ENCODE data around the gene HIGD1C.

HIGD1C gene

DNA sequence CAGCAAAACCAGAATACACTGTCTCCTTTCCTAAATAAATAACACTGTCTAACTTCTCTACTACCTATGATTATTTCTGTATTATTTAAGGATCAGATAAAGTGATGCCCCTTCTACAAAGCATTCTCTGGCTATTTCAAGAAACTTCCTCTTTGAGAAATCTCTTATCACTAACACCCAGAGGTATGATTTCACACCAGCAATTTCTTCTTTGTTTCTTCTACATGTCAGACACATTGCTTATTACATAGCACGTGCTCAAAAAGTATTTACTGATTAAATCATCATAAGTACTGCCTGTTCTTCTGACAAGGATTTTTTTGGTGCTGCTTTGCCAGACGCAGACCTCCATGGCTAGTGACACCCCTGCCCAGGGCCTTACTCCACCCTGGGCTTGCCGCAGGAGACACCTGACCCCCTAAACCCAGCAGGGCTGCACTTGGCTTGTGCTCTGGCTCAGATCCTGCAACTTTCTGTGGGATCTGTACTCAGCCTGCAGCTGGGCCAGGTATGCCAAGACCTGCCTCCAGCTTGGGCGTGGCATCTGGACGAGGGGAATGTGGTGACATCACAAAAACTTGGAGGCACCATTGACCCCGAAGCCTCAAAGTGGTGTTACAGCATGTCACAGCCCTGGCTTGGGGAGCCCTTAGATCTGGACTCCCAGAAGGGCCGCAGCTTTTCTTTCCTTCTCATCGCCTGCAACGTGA is 15.4 kb upstream of the HIGD1C start:
- no peak for TF ChIP-seq ESRRG (CRISPR knock-in tag; IDR thresholded peaks at IDR 0.05)
- TF ChIP-seq, protein P1, sequence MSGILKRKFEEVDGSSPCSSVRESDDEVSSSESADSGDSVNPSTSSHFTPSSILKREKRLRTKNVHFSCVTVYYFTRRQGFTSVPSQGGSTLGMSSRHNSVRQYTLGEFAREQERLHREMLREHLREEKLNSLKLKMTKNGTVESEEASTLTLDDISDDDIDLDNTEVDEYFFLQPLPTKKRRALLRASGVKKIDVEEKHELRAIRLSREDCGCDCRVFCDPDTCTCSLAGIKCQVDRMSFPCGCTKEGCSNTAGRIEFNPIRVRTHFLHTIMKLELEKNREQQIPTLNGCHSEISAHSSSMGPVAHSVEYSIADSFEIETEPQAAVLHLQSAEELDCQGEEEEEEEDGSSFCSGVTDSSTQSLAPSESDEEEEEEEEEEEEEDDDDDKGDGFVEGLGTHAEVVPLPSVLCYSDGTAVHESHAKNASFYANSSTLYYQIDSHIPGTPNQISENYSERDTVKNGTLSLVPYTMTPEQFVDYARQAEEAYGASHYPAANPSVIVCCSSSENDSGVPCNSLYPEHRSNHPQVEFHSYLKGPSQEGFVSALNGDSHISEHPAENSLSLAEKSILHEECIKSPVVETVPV (CRISPR knock-in tag; IDR thresholded peaks at IDR 0.05), result no peak
- no peak for TF ChIP-seq PPARA (CRISPR knock-in tag; IDR thresholded peaks at IDR 0.05; ENCODE audit: borderline replicate concordance)
- TF ChIP-seq ZFP30 (CRISPR knock-in tag; IDR thresholded peaks at IDR 0.05), result no peak
- no peak for TF ChIP-seq SNAI2 (CRISPR knock-in tag; IDR thresholded peaks at IDR 0.05)
- no peak for TF ChIP-seq ISL1 (CRISPR knock-in tag; IDR thresholded peaks at IDR 0.05)
- TF ChIP-seq TOX (CRISPR knock-in tag; IDR thresholded peaks at IDR 0.05; ENCODE audit: borderline replicate concordance), result no peak
- TF ChIP-seq ZNF70 (CRISPR knock-in tag; IDR thresholded peaks at IDR 0.05), result no peak
- TF ChIP-seq BACH2 (CRISPR knock-in tag; IDR thresholded peaks at IDR 0.05; ENCODE audit: borderline replicate concordance), result no peak
- TF ChIP-seq OSR1 (CRISPR knock-in tag; IDR thresholded peaks at IDR 0.05), result no peak
- ATAC-seq, result no peak

DNA sequence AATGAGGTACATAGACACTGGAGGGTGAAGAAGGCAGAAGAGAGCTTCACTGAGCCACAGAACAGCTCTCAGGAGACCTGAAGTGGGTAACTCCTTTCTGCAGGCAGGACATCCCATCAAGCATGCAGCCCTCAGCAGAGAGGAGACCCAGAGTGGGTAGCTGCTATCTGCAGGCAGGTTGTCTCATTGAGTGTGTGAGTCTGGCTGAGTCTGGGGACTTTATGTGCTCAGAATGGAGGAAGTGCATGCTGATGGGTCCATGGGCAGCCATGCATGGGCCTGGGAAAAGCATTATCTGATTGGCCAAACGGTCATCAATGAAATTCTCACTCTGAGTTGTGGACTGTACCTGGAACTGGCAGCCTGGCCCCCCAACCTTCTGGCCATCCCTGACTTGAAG is 14.7 kb upstream of the HIGD1C start:
- TF ChIP-seq ZC3H10 (CRISPR knock-in tag; IDR thresholded peaks at IDR 0.05) (no peak), TCF4 (CRISPR knock-in tag; IDR thresholded peaks at IDR 0.05; ENCODE audit: borderline replicate concordance) (no peak), TOX (CRISPR knock-in tag; IDR thresholded peaks at IDR 0.05; ENCODE audit: borderline replicate concordance) (no peak), PPARA (CRISPR knock-in tag; IDR thresholded peaks at IDR 0.05; ENCODE audit: borderline replicate concordance) (no peak), GLIS3 (CRISPR knock-in tag; IDR thresholded peaks at IDR 0.05) (no peak), ZNF70 (CRISPR knock-in tag; IDR thresholded peaks at IDR 0.05) (no peak), ZFP30 (CRISPR knock-in tag; IDR thresholded peaks at IDR 0.05) (no peak), RARB (CRISPR knock-in tag; IDR thresholded peaks at IDR 0.05) (no peak), CSDC2 (CRISPR knock-in tag; IDR thresholded peaks at IDR 0.05) (no peak)
- TF ChIP-seq, protein P2, sequence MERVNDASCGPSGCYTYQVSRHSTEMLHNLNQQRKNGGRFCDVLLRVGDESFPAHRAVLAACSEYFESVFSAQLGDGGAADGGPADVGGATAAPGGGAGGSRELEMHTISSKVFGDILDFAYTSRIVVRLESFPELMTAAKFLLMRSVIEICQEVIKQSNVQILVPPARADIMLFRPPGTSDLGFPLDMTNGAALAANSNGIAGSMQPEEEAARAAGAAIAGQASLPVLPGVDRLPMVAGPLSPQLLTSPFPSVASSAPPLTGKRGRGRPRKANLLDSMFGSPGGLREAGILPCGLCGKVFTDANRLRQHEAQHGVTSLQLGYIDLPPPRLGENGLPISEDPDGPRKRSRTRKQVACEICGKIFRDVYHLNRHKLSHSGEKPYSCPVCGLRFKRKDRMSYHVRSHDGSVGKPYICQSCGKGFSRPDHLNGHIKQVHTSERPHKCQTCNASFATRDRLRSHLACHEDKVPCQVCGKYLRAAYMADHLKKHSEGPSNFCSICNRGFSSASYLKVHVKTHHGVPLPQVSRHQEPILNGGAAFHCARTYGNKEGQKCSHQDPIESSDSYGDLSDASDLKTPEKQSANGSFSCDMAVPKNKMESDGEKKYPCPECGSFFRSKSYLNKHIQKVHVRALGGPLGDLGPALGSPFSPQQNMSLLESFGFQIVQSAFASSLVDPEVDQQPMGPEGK (CRISPR knock-in tag; IDR thresholded peaks at IDR 0.05; ENCODE audit: borderline replicate concordance), result no peak
- TF ChIP-seq, protein P3, sequence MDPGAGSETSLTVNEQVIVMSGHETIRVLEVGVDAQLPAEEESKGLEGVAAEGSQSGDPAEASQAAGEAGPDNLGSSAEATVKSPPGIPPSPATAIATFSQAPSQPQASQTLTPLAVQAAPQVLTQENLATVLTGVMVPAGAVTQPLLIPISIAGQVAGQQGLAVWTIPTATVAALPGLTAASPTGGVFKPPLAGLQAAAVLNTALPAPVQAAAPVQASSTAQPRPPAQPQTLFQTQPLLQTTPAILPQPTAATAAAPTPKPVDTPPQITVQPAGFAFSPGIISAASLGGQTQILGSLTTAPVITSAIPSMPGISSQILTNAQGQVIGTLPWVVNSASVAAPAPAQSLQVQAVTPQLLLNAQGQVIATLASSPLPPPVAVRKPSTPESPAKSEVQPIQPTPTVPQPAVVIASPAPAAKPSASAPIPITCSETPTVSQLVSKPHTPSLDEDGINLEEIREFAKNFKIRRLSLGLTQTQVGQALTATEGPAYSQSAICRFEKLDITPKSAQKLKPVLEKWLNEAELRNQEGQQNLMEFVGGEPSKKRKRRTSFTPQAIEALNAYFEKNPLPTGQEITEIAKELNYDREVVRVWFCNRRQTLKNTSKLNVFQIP (CRISPR knock-in tag; IDR thresholded peaks at IDR 0.05; ENCODE audit: borderline replicate concordance, low read depth), result no peak
- no peak for ATAC-seq

DNA sequence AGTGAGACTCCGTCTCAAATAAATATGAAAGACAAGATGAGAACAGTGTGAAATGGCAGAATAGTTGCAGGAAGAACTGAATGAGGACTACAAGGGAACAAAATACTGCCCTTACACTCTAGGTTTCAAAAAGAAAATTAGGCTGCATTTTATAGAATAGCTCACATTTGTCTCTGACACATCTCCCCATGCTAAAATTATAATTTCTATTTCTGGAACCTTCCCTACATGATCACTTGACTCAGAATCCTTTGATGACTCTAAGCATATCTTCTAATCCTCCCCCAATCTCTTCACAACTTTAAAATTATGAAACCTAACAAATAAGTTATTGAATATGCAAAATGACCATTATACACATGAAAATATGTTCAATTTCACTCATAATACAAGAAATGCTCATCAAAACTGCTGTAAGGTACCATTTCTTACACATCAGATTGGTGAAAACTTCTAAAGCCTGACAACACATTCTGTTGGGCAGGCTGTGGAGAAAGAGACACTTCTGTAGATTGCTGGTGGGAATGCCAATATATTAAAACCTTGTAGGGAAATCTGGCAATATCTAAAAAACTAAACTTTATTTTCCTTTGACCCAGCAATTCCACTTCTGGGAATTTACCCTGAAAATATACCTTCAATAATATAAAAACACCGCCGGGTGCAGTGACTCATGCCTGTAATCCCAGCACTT is 4.3 kb upstream of the HIGD1C start:
- ATAC-seq, result no peak
- no peak for TF ChIP-seq ISL1 (CRISPR knock-in tag; IDR thresholded peaks at IDR 0.05)
- TF ChIP-seq ZNF70 (CRISPR knock-in tag; IDR thresholded peaks at IDR 0.05), result no peak
- no peak for TF ChIP-seq TOX (CRISPR knock-in tag; IDR thresholded peaks at IDR 0.05; ENCODE audit: borderline replicate concordance)
- TF ChIP-seq TCF4 (CRISPR knock-in tag; IDR thresholded peaks at IDR 0.05; ENCODE audit: borderline replicate concordance), result no peak
- no peak for TF ChIP-seq SNAI2 (CRISPR knock-in tag; IDR thresholded peaks at IDR 0.05)
- no peak for TF ChIP-seq ZFP3 (CRISPR knock-in tag; IDR thresholded peaks at IDR 0.05)
- no peak for TF ChIP-seq BACH2 (CRISPR knock-in tag; IDR thresholded peaks at IDR 0.05; ENCODE audit: borderline replicate concordance)
- TF ChIP-seq RARB (CRISPR knock-in tag; IDR thresholded peaks at IDR 0.05), result no peak
- no peak for TF ChIP-seq ZC3H10 (CRISPR knock-in tag; IDR thresholded peaks at IDR 0.05)
- TF ChIP-seq CSDC2 (CRISPR knock-in tag; IDR thresholded peaks at IDR 0.05), result no peak
- TF ChIP-seq ZFP30 (CRISPR knock-in tag; IDR thresholded peaks at IDR 0.05), result no peak
- no peak for TF ChIP-seq ZNF8 (CRISPR knock-in tag; IDR thresholded peaks at IDR 0.05)
- no peak for TF ChIP-seq GLIS3 (CRISPR knock-in tag; IDR thresholded peaks at IDR 0.05)
- no peak for TF ChIP-seq ESRRG (CRISPR knock-in tag; IDR thresholded peaks at IDR 0.05)
- no peak for TF ChIP-seq ZNF565 (CRISPR knock-in tag; conservative IDR thresholded peaks at IDR 0.05; ENCODE audit: low read depth)

DNA sequence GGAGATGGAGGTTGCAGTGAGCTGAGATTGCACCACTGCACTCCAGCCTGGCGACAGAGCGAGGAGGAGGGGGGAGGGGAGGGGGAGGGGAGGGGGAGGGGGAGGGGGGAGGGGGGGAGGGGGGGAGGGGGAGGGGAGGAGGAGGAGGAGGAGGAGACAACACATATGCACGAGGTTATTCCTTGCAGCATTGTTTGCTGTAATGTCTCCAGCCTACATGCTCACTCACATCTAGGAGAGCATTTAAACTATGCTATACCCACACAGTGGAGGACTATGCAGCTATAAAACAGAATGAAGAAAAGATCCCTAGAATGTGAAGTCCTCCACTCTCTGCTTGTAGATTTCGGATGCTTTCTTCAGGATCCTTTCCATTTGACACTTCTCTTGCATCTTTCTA is 3.5 kb upstream of the HIGD1C start:
- TF ChIP-seq, protein P4, sequence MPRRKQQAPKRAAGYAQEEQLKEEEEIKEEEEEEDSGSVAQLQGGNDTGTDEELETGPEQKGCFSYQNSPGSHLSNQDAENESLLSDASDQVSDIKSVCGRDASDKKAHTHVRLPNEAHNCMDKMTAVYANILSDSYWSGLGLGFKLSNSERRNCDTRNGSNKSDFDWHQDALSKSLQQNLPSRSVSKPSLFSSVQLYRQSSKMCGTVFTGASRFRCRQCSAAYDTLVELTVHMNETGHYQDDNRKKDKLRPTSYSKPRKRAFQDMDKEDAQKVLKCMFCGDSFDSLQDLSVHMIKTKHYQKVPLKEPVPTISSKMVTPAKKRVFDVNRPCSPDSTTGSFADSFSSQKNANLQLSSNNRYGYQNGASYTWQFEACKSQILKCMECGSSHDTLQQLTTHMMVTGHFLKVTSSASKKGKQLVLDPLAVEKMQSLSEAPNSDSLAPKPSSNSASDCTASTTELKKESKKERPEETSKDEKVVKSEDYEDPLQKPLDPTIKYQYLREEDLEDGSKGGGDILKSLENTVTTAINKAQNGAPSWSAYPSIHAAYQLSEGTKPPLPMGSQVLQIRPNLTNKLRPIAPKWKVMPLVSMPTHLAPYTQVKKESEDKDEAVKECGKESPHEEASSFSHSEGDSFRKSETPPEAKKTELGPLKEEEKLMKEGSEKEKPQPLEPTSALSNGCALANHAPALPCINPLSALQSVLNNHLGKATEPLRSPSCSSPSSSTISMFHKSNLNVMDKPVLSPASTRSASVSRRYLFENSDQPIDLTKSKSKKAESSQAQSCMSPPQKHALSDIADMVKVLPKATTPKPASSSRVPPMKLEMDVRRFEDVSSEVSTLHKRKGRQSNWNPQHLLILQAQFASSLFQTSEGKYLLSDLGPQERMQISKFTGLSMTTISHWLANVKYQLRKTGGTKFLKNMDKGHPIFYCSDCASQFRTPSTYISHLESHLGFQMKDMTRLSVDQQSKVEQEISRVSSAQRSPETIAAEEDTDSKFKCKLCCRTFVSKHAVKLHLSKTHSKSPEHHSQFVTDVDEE (CRISPR knock-in tag; IDR thresholded peaks at IDR 0.05), result no peak
- no peak for TF ChIP-seq CSDC2 (CRISPR knock-in tag; IDR thresholded peaks at IDR 0.05)
- TF ChIP-seq ZC3H10 (CRISPR knock-in tag; IDR thresholded peaks at IDR 0.05), result no peak
- no peak for TF ChIP-seq GLIS3 (CRISPR knock-in tag; IDR thresholded peaks at IDR 0.05)
- no peak for TF ChIP-seq BACH2 (CRISPR knock-in tag; IDR thresholded peaks at IDR 0.05; ENCODE audit: borderline replicate concordance)
- TF ChIP-seq RARB (CRISPR knock-in tag; IDR thresholded peaks at IDR 0.05), result no peak
- no peak for TF ChIP-seq ZNF565 (CRISPR knock-in tag; conservative IDR thresholded peaks at IDR 0.05; ENCODE audit: low read depth)
- TF ChIP-seq, protein P2 (CRISPR knock-in tag; IDR thresholded peaks at IDR 0.05; ENCODE audit: borderline replicate concordance), result no peak
- no peak for TF ChIP-seq ZNF8 (CRISPR knock-in tag; IDR thresholded peaks at IDR 0.05)
- TF ChIP-seq, protein P1 (CRISPR knock-in tag; IDR thresholded peaks at IDR 0.05), result no peak
- no peak for TF ChIP-seq ZFP3 (CRISPR knock-in tag; IDR thresholded peaks at IDR 0.05)
- TF ChIP-seq ZFP30 (CRISPR knock-in tag; IDR thresholded peaks at IDR 0.05), result no peak
- ATAC-seq, result 0 out of 3 replicates have a peak, but pooled peaks have one; percentile 26
